ENCODE data around the gene MTMR10.

Gene MTMR10

DNA sequence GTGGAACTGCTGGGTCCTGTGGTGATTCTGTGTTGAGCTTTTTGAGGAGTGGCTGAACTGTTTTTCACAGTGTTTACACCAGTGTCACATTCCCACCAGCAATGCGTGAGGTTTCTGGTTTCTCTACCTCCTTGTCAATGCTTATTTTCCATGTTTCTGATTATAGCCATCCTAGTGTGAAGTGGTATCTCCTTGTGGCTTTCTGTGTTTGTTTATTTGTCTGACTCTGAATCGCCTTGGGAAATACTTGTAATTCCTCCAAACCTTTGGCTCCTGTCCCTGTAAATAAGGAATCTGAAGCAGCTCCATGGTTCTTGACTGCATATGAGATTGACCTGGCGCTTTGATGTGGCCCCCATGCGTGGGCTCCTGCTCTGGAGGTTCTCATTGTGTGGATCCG, 67.1 kb downstream of the MTMR10 start:
- H3K27me3 ChIP-seq (ENCODE audit: insufficient read depth, poor library complexity, severe bottlenecking) = no peaks in the 10 kb centered on the region
- no peak overlapping the region for H3K27ac ChIP-seq (replicated peaks)
- no peak for DNase-seq (ENCODE audit: low read depth in 1 of 2, low spot score in 1 of 2)
- TF ChIP-seq, protein P1, sequence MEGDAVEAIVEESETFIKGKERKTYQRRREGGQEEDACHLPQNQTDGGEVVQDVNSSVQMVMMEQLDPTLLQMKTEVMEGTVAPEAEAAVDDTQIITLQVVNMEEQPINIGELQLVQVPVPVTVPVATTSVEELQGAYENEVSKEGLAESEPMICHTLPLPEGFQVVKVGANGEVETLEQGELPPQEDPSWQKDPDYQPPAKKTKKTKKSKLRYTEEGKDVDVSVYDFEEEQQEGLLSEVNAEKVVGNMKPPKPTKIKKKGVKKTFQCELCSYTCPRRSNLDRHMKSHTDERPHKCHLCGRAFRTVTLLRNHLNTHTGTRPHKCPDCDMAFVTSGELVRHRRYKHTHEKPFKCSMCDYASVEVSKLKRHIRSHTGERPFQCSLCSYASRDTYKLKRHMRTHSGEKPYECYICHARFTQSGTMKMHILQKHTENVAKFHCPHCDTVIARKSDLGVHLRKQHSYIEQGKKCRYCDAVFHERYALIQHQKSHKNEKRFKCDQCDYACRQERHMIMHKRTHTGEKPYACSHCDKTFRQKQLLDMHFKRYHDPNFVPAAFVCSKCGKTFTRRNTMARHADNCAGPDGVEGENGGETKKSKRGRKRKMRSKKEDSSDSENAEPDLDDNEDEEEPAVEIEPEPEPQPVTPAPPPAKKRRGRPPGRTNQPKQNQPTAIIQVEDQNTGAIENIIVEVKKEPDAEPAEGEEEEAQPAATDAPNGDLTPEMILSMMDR (IDR thresholded peaks at IDR 0.05; ENCODE audit: insufficient read depth, low read length) = no peak
- TF ChIP-seq GABPA (IDR thresholded peaks at IDR 0.05; ENCODE audit: low read depth) = no peak
- TF ChIP-seq, protein P2, sequence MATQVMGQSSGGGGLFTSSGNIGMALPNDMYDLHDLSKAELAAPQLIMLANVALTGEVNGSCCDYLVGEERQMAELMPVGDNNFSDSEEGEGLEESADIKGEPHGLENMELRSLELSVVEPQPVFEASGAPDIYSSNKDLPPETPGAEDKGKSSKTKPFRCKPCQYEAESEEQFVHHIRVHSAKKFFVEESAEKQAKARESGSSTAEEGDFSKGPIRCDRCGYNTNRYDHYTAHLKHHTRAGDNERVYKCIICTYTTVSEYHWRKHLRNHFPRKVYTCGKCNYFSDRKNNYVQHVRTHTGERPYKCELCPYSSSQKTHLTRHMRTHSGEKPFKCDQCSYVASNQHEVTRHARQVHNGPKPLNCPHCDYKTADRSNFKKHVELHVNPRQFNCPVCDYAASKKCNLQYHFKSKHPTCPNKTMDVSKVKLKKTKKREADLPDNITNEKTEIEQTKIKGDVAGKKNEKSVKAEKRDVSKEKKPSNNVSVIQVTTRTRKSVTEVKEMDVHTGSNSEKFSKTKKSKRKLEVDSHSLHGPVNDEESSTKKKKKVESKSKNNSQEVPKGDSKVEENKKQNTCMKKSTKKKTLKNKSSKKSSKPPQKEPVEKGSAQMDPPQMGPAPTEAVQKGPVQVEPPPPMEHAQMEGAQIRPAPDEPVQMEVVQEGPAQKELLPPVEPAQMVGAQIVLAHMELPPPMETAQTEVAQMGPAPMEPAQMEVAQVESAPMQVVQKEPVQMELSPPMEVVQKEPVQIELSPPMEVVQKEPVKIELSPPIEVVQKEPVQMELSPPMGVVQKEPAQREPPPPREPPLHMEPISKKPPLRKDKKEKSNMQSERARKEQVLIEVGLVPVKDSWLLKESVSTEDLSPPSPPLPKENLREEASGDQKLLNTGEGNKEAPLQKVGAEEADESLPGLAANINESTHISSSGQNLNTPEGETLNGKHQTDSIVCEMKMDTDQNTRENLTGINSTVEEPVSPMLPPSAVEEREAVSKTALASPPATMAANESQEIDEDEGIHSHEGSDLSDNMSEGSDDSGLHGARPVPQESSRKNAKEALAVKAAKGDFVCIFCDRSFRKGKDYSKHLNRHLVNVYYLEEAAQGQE (IDR thresholded peaks at IDR 0.05; ENCODE audit: insufficient replicate concordance, low read depth) = no peak
- TF ChIP-seq POLR2AphosphoS5 (IDR thresholded peaks at IDR 0.05; ENCODE audit: low read depth) = no peak
- TF ChIP-seq SPI1 (IDR thresholded peaks at IDR 0.05; ENCODE audit: borderline replicate concordance, low read depth) = no peak
- H3K4me3 ChIP-seq (replicated peaks; ENCODE audit: insufficient read depth, low read length) = no peak overlapping the region

DNA sequence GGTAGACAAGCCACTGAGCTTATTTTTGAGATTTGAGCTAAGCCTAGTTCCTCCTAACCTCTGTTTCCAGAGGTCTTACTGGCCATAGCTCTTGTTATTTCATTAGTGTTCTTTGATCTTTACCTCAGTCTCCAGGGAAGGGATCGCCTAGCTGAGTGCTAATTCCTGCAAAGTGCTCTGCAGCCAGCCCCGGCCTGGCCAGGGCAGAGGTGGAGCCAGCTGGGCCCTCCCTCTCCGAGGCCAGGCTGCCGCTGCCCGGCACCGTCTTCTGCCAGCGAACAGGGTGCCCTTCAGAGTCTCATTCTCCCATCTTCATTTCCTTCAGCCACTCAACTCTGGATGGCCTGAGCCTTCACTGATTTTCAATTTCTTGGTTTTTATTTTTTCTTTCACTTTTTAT, 68.0 kb downstream of the MTMR10 start:
- DNase-seq (ENCODE audit: low read depth in 1 of 2, low spot score in 1 of 2) = no peak
- Histone ChIP-seq H3K4me3 (replicated peaks; ENCODE audit: insufficient read depth, low read length) (no peak overlapping the region), H3K27ac (replicated peaks) (no peak overlapping the region), H3K27me3 (ENCODE audit: insufficient read depth, poor library complexity, severe bottlenecking) (no peaks in the 10 kb centered on the region)
- TF ChIP-seq, protein P1 (IDR thresholded peaks at IDR 0.05; ENCODE audit: insufficient read depth, low read length) = no peak
- TF ChIP-seq GABPA (IDR thresholded peaks at IDR 0.05; ENCODE audit: low read depth) (no peak), POLR2AphosphoS5 (IDR thresholded peaks at IDR 0.05; ENCODE audit: low read depth) (no peak), SPI1 (IDR thresholded peaks at IDR 0.05; ENCODE audit: borderline replicate concordance, low read depth) (no peak)
- TF ChIP-seq, protein P2 (IDR thresholded peaks at IDR 0.05; ENCODE audit: insufficient replicate concordance, low read depth) = no peak

DNA sequence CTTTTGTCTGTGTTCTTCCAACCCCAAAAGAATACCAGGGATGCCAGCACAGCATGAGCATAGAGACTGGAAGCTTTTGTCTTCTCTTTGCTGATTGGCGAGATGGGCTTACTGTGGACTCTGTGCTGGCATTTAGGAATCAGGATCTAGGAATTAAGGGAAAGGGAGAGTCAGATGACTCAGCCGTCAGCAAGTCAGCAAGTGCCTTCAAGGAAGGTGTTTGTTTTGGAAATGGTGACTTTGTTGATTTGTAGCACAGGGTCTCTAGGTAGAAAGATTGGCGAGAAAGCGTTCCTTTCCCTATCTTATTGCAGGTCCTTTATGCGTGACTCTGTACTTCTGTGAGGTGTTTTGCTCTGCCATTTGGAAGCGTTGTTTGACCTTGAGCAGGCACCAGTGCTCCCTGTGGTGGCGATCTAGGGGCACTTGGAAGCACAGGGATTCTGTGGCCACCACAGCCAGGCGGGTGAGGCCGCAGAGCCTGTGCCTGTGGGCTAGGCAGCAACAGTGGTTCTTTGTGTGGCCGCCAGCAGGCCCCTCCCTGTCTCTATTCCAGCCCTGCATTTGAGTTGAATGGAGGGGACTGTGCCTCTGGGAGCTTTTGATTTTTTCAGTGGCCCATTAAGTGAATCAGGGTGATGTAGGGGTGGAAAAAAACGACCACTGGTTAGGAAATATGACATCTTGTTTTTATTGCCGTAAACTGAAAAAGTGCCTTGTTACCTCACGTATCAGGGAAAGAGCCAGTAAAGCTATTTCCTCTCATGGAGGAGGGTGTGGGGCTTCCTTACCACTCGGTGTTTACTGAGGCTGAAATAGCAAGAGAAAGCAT, 68.7 kb downstream of the MTMR10 start:
- H3K27ac ChIP-seq (replicated peaks) = no peak overlapping the region
- no peaks in the 10 kb centered on the region for H3K27me3 ChIP-seq (ENCODE audit: insufficient read depth, poor library complexity, severe bottlenecking)
- DNase-seq (ENCODE audit: low read depth in 1 of 2, low spot score in 1 of 2) = no peak
- no peak overlapping the region for H3K4me3 ChIP-seq (replicated peaks; ENCODE audit: insufficient read depth, low read length)
- no peak for TF ChIP-seq GABPA (IDR thresholded peaks at IDR 0.05; ENCODE audit: low read depth)
- TF ChIP-seq POLR2AphosphoS5 (IDR thresholded peaks at IDR 0.05; ENCODE audit: low read depth) = no peak
- TF ChIP-seq, protein P2 (IDR thresholded peaks at IDR 0.05; ENCODE audit: insufficient replicate concordance, low read depth) = no peak
- no peak for TF ChIP-seq SPI1 (IDR thresholded peaks at IDR 0.05; ENCODE audit: borderline replicate concordance, low read depth)
- TF ChIP-seq, protein P1 (IDR thresholded peaks at IDR 0.05; ENCODE audit: insufficient read depth, low read length) = no peak

Data from HL-60 (cell line).